Measurements from ENCODE around the gene LDLRAD4.
"Not testable (repeated sequence)": the region's sequence is repeated elsewhere in the genome, so short reads cannot be mapped to it uniquely, and the experiment has no call there.

The LDLRAD4 gene

DNA sequence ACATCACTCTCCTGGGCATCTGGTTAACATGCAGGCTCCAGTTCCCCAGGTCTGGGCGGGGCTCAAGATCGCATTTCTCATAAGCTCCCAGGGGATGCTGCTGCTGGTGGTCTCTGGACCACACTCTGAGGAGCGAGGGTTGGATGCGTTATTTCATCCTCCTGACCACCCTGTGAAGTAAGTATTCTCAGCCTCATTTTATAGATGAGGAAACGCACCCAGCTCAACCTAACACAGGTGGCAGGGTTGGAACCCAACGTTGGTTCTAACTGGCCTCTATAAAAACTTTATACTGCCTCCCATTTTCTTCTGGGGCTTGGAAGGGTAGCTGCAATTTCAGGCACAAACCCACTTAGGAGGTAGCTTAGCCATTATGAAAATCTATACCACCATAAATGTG is 387.3 kb downstream of the LDLRAD4 start:
- Histone ChIP-seq H3K9me3 (ENCODE audit: insufficient read depth, low read length) (no peaks in the 10 kb centered on the region), H3F3A (ENCODE audit: insufficient read depth) (0 out of 2 replicates have a peak, but pooled peaks cover 4% of the 10 kb centered on the region), H4K20me1 (ENCODE audit: low read depth, low read length) (no peaks in the 10 kb centered on the region), H2AFZ (ENCODE audit: low read depth, low read length, severe bottlenecking) (no peak overlapping the region), H3K79me2 (ENCODE audit: insufficient read depth, low read length) (no peaks in the 10 kb centered on the region), H3K9ac (ENCODE audit: low read length) (no peak overlapping the region), H3K27ac (ENCODE audit: low read depth, low read length) (no peak overlapping the region), H3K36me3 (ENCODE audit: low read length) (no peaks in the 10 kb centered on the region), H3K4me2 (ENCODE audit: low read depth, low read length, poor library complexity, severe bottlenecking) (no peak overlapping the region), H3K27me3 (ENCODE audit: low read length) (no peaks in the 10 kb centered on the region), H3K4me3 (ENCODE audit: insufficient read depth, low read length, poor library complexity, severe bottlenecking) (no peak overlapping the region), H3K9me2 (replicated peaks; ENCODE audit: insufficient read depth, low read length) (no peaks in the 10 kb centered on the region)
- TF ChIP-seq EZH2phosphoT487 (conservative IDR thresholded peaks at IDR 0.05; ENCODE audit: low read length): no peak
- TF ChIP-seq, protein P1, sequence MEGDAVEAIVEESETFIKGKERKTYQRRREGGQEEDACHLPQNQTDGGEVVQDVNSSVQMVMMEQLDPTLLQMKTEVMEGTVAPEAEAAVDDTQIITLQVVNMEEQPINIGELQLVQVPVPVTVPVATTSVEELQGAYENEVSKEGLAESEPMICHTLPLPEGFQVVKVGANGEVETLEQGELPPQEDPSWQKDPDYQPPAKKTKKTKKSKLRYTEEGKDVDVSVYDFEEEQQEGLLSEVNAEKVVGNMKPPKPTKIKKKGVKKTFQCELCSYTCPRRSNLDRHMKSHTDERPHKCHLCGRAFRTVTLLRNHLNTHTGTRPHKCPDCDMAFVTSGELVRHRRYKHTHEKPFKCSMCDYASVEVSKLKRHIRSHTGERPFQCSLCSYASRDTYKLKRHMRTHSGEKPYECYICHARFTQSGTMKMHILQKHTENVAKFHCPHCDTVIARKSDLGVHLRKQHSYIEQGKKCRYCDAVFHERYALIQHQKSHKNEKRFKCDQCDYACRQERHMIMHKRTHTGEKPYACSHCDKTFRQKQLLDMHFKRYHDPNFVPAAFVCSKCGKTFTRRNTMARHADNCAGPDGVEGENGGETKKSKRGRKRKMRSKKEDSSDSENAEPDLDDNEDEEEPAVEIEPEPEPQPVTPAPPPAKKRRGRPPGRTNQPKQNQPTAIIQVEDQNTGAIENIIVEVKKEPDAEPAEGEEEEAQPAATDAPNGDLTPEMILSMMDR (IDR thresholded peaks at IDR 0.05; ENCODE audit: insufficient read depth, low read length, poor library complexity, severe bottlenecking): no peak

DNA sequence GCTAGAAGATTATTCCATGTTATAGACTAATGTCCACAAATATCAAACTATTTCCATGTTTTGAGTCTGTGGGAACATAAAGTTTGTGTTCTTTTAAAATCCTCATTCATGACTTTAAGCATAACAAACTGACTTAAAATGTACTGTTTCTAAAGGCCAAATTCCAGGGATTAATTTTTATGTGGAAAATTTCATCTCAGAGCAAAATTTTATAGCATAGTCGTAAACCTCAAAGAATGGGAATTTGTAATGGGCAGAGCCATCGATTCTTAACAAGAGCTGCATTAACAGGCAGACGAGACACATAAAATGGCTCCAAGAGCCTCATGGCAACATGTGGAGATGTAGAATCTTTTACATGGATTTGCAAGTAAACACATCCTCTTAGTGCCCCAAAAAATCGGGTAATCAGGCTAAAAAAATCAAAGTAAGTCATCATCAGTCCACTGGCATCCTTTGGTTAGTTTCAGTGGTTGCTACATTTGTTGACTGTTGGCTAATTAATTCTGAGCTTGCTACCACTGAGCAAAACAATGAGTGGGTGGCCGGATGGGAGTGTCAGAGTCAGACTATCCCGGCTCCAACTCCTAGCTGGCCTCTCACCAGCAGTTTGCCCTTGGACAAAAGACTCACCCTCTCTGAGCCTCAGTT is 388.2 kb downstream of the LDLRAD4 start:
- H3K9ac ChIP-seq (ENCODE audit: low read length): no peak overlapping the region
- H3K4me2 ChIP-seq (ENCODE audit: low read depth, low read length, poor library complexity, severe bottlenecking): no peak overlapping the region
- no peaks in the 10 kb centered on the region for H4K20me1 ChIP-seq (ENCODE audit: low read depth, low read length)
- H2AFZ ChIP-seq (ENCODE audit: low read depth, low read length, severe bottlenecking): no peak overlapping the region
- H3K9me2 ChIP-seq (replicated peaks; ENCODE audit: insufficient read depth, low read length): no peaks in the 10 kb centered on the region
- no peaks in the 10 kb centered on the region for H3K79me2 ChIP-seq (ENCODE audit: insufficient read depth, low read length)
- no peaks in the 10 kb centered on the region for H3K36me3 ChIP-seq (ENCODE audit: low read length)
- H3F3A ChIP-seq (ENCODE audit: insufficient read depth): peaks cover 4% of the 10 kb centered on the region; the same call in 1 of the 2 replicates
- H3K4me3 ChIP-seq (ENCODE audit: insufficient read depth, low read length, poor library complexity, severe bottlenecking): no peak overlapping the region
- TF ChIP-seq, protein P1 (IDR thresholded peaks at IDR 0.05; ENCODE audit: insufficient read depth, low read length, poor library complexity, severe bottlenecking): no peak
- no peak for TF ChIP-seq EZH2phosphoT487 (conservative IDR thresholded peaks at IDR 0.05; ENCODE audit: low read length)
- no peaks in the 10 kb centered on the region for H3K9me3 ChIP-seq (ENCODE audit: insufficient read depth, low read length)
- no peak overlapping the region for H3K27ac ChIP-seq (ENCODE audit: low read depth, low read length)
- H3K27me3 ChIP-seq (ENCODE audit: low read length): no peaks in the 10 kb centered on the region

DNA sequence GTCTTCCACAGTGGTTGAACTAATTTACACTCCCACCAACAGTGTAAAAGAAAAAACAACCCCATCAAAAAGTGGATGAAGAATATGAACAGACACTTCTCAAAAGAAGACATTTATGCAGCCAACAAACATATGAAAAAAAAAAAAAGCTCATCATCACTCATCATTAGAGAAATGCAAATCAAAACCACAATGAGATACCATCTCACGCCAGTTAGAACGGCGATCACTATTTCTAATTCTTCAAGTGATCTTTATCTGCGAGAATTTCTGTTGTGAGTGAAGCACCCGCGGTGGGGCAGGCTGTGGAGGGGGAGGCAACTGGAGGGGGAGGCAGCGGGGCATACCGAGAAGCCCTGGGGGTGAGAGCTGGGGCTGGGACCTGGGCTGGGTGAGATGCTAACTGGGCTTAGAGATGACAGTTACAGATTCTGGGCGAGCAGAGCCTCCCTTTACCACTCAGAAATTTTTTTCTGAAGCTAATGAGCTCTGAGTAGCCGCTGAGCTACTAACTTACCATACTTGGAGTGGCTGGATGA is 389.5 kb downstream of the LDLRAD4 start:
- H3K9me2 ChIP-seq (replicated peaks; ENCODE audit: insufficient read depth, low read length); H4K20me1 ChIP-seq (ENCODE audit: low read depth, low read length); H3K79me2 ChIP-seq (ENCODE audit: insufficient read depth, low read length); H3K9me3 ChIP-seq (ENCODE audit: insufficient read depth, low read length); H3K36me3 ChIP-seq (ENCODE audit: low read length); H3K9ac ChIP-seq (ENCODE audit: low read length); H3K4me3 ChIP-seq (ENCODE audit: insufficient read depth, low read length, poor library complexity, severe bottlenecking); H2AFZ ChIP-seq (ENCODE audit: low read depth, low read length, severe bottlenecking); H3K27me3 ChIP-seq (ENCODE audit: low read length): not testable (repeated sequence)
- H3K4me2 ChIP-seq (ENCODE audit: low read depth, low read length, poor library complexity, severe bottlenecking): peak overlapping the region; percentile 21
- H3F3A ChIP-seq (ENCODE audit: insufficient read depth): peaks cover 14% of the 10 kb centered on the region
- H3K27ac ChIP-seq (ENCODE audit: low read depth, low read length): peak overlapping the region; percentile 19; the same call in 1 of the 2 replicates

DNA sequence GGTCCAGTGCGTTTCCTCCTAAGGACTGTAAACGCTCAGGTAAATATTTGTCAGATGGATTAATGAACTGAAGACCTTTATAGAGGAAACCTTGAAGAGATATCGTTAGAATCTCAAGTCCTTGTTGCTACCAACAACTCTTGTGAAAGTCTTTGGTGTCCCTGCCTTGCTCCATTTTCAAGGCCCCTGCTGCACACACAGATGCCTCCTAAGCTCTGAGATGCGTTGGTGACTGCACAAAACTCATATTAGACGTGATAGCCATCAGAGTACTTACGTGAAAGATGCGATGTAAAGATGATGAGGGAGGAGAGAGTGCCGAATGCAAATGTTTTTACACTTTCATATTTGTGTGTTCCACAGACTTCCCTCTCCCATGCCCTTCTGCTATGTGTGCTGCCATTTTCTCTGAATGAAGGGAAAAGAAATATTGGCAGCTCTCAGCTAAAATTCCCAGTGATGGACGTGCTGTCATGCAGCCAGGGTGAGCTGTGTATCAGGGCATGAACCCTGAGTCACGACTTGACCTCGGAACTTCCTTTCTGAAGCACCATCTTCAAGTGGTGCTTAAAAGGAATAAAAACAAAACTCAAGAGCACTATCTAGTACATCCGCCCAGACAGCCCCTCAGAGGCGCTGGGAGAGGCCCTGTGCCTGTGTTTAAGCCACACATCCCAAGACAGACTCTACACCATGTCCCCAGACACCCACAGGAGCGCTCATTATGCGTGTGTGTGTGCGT is 390.4 kb downstream of the LDLRAD4 start:
- Histone ChIP-seq H3K9ac (ENCODE audit: low read length) (no peak overlapping the region), H3K4me3 (ENCODE audit: insufficient read depth, low read length, poor library complexity, severe bottlenecking) (no peak overlapping the region), H3K27ac (ENCODE audit: low read depth, low read length) (no peak overlapping the region), H3K9me2 (replicated peaks; ENCODE audit: insufficient read depth, low read length) (no peaks in the 10 kb centered on the region), H3K9me3 (ENCODE audit: insufficient read depth, low read length) (no peaks in the 10 kb centered on the region), H3K36me3 (ENCODE audit: low read length) (no peaks in the 10 kb centered on the region), H2AFZ (ENCODE audit: low read depth, low read length, severe bottlenecking) (no peak overlapping the region), H3K27me3 (ENCODE audit: low read length) (no peaks in the 10 kb centered on the region), H3K79me2 (ENCODE audit: insufficient read depth, low read length) (peaks cover 10% of the 10 kb centered on the region; the same call in 1 of the 2 replicates), H3F3A (ENCODE audit: insufficient read depth) (peaks cover 22% of the 10 kb centered on the region), H3K4me2 (ENCODE audit: low read depth, low read length, poor library complexity, severe bottlenecking) (peak overlapping the region; percentile 21), H4K20me1 (ENCODE audit: low read depth, low read length) (no peaks in the 10 kb centered on the region)
- TF ChIP-seq, protein P1 (IDR thresholded peaks at IDR 0.05; ENCODE audit: insufficient read depth, low read length, poor library complexity, severe bottlenecking): no peak
- no peak for TF ChIP-seq EZH2phosphoT487 (conservative IDR thresholded peaks at IDR 0.05; ENCODE audit: low read length)

Data from SU-DHL-6 (cell line).